Transverse colon (tissue), 3 donors: ENCODE measurements around the gene CLSTN2.

Experiments used
- CTCF ChIP-seq, 5 experiments: fragments of 200-600 bp in 3 of 5; fragments of 450-650 bp in 2 of 5; sonication (generic) in 3 of 5; IDR thresholded peaks; 1 replicate in 2 of 5; 2 replicates in 3 of 5; pipeline ENCODE4 v1.5.1; 2016 to 2017; ENCODE audit warnings: antibody characterized with exemption in 5 of 5, inconsistent platforms in 3 of 5, mild to moderate bottlenecking in 2 of 5, moderate library complexity in 1 of 5
- EP300 ChIP-seq: sonication (generic); formaldehyde crosslinking; IDR thresholded peaks from one replicate; pipeline ENCODE4 v1.6.1; 2017; ENCODE audit warnings: antibody characterized with exemption, low read depth

DNA sequence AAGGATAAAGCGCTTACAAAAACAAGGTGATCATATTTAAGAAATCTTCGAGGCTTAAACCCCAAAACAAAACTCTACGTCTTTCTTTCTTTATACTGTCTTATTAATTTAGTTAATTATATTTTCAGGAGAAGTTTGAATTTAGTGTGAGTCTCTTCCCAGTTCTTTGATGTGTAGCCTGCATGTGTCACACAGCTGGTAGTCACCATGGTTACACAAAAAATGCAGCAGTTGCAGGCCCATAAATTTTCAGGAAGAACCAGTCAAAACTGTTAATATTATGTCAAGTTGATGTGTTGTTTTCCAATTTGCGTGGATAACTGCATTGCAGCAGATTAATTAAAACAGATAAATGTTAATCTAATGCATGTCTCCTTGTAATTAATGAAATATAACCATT is 10.4 kb downstream of the CLSTN2 start:
- no peak for TF ChIP-seq EP300
- no peak for TF ChIP-seq CTCF (IDR thresholded peaks at IDR 0.05)
